Thyroid gland (tissue), 4 donors: Measurements from ENCODE around the gene DNAH9.

Source experiments
- CTCF ChIP-seq, 6 experiments: fragments of 200-600 bp in 3 of 6; fragments of 450-650 bp in 3 of 6; sonication (generic) in 3 of 6; IDR thresholded peaks; one replicate each; pipeline ENCODE4 v1.5.1; 2016 to 2019; ENCODE audit warnings: antibody characterized with exemption in 6 of 6, mild to moderate bottlenecking in 2 of 6, inconsistent platforms in 1 of 6, moderate library complexity in 1 of 6
- POLR2A ChIP-seq, 2 donors: fragments of 450-650 bp; IDR thresholded peaks; one replicate each; pipeline ENCODE4 v1.6.1; 2017; ENCODE audit warnings: antibody characterized with exemption in 2 of 2, mild to moderate bottlenecking in 2 of 2, moderate library complexity in 1 of 2

- no peak for TF ChIP-seq CTCF (IDR thresholded peaks at IDR 0.05)
- no peak for TF ChIP-seq POLR2A (IDR thresholded peaks at IDR 0.05)
Measured at GRCh38 chr17:11997972-11998233, 399.6 kb downstream of the DNAH9 start.
